Gastroesophageal sphincter (tissue), 3 donors: ENCODE measurements around the gene KIF26B.

ENCODE experiments used
- CTCF ChIP-seq, 4 experiments: fragments of 200-600 bp in 2 of 4; fragments of 450-650 bp in 2 of 4; sonication (generic) in 1 of 4; IDR thresholded peaks; one replicate each; pipeline ENCODE4 v1.5.1; 2017 to 2019; ENCODE audit warnings: antibody characterized with exemption in 4 of 4, mild to moderate bottlenecking in 2 of 4, moderate library complexity in 2 of 4
- POLR2A ChIP-seq, 2 donors: fragments of 450-650 bp; IDR thresholded peaks; one replicate each; pipeline ENCODE4 v1.6.1; 2017; ENCODE audit warnings: antibody characterized with exemption in 2 of 2, mild to moderate bottlenecking in 2 of 2, moderate library complexity in 1 of 2
- POLR2AphosphoS5 ChIP-seq: sonication (generic); formaldehyde crosslinking; IDR thresholded peaks from one replicate; pipeline ENCODE4 v1.6.1; 2017; ENCODE audit warnings: antibody characterized with exemption

GRCh38 chr1:245316784-245317183, 162.0 kb downstream of the KIF26B start:
- TF ChIP-seq CTCF (IDR thresholded peaks at IDR 0.05) (no peak), POLR2AphosphoS5 (no peak), POLR2A (IDR thresholded peaks at IDR 0.05) (no peak)
